ENCODE results near the gene TMEM163.
"Not testable (repeated sequence)": the region's sequence is repeated elsewhere in the genome, so short reads cannot be mapped to it uniquely, and the experiment has no call there.

Gene TMEM163

DNA sequence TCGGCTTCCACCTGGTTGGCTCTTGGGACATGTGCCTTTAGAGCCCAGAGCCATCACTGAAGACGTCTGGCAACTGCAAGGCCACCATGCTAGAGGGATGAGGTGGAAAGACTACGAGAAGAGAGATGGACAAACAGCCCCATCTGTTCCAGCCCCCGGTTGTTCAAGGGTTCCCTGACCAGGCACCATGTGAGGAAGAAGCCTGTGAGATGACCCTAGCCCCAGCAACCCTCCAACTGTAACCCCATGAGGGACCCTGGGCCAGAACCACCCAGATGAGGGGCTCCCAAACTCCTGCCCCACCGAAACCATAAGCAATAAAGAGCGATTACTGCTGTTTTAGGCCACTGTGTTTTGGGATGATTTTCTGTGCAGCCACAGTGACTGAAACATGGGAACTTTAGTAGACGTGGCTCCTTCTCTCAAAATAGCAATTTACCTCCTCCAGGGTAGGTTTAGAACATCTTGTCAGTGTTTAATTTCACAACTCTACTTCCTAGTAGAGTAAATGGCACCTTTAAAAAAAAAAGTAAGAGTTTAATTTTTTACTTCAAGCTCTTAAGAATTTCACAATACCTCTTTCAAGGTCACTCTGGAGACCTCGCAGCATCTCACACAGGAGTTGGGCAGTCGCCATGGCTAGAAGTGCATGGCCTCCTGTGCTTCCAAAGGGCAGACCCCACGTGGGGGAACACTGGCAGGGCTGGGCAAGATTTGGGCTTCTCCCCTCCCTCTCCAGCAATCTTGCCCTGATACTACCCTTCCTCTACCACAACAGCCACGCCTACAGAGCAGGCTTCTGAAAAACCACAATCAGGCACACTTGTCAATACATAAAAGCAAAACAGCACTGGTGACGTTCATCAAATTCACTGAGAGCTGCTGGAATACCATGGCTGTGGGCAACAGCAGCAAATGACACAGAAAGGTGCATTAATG is 48.8 kb downstream of the TMEM163 start:
- H3K4me3 ChIP-seq (ENCODE audit: low read depth, low read length): no peak overlapping the region
- no peak for DNase-seq (ENCODE audit: low read depth)

DNA sequence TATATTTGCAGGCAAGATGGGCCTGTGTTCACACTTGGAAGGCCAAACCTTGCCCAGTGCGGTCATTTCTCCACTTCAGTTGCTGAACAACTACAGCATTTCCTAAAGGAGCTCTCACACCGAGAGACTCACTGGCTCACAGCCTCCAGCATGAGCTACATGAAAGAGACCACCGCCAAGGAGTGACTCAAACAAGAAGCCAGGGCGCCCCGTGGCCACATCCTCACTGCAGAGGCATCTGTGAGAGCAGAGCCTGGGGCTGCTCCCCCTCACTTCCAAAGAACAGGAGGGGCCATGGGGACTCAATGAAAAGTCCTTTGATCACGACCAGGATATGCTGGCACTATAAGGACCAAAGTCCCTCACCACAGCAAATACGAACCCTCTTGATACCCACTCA is 50.0 kb downstream of the TMEM163 start:
- DNase-seq (ENCODE audit: low read depth): no peak
- no peak overlapping the region for H3K4me3 ChIP-seq (ENCODE audit: low read depth, low read length)

DNA sequence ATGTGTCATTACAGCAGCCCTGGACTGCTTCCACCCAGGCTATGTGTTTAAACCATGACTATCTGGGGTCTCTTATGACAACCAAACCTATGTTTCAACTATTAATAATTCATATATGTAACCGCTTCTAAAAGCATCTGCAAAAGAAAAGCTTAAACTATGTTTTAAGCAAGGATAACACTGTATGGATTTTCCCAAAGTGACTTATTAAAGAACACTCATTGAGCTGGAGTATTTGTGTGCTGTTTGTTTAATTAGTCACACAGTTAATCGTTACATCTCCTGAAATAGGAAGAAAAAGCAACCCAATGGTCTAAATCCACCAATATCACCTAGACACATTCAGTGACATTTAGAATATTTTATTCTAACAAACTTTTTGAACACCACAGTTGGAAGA is 51.3 kb downstream of the TMEM163 start:
- H3K4me3 ChIP-seq (ENCODE audit: low read depth, low read length): no peak overlapping the region
- DNase-seq (ENCODE audit: low read depth): no peak

DNA sequence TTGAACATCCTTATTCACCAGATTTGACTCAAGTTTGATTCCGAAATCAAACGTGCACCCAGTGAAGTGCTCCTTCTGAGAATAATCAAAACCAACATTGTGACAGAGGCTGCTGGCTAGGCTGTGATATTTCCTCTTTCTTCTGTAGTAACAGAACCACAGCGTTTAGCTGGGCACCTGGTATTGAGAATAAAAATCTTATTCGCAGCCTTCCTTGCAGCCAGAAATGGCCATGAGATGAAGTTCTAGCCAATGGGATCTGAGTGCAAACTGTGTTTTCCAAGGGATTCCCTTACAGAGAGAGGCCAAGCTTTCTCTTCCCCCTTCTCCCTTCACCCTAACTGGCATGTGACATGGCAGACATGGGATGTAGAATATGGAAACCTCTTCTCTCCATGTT is 51.7 kb downstream of the TMEM163 start:
- no peak for DNase-seq (ENCODE audit: low read depth)
- no peak overlapping the region for H3K4me3 ChIP-seq (ENCODE audit: low read depth, low read length)

DNA sequence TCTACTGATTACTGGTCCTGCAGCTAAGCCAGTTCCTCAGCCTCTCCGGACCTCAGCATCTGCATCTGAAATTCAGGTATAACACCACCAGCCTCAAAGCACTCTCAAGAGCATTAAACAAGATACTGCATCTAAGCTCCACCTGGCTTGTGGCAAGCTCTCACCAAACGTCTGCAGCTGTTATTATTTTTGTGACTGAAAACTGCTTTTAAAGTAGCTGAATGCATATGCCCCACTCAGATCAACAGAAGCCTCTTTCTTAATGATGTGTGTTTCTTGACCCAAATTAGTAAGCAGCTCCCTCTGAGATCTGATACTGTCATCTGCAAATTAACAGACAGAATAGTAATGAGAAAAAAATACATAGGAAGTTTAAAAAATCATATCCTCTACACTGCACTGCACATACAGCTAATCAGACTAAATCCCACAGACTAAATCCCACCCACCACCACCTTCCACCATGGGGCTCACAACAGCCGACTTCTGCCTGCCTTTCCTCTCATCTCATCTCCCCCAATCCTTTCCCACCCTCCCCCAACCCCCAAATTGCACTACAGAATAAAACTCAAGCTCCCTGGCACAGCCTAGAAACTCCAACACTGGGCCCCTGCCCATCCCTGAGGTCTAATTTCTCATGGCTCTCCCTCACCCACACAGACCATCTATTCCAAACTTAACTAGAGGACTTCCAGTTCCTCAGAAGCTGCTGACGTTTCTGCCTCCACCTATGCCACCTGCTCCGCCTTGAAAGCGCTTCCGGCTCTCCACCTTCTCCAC is 52.9 kb downstream of the TMEM163 start:
- H3K4me3 ChIP-seq (ENCODE audit: low read depth, low read length): no peak overlapping the region

DNA sequence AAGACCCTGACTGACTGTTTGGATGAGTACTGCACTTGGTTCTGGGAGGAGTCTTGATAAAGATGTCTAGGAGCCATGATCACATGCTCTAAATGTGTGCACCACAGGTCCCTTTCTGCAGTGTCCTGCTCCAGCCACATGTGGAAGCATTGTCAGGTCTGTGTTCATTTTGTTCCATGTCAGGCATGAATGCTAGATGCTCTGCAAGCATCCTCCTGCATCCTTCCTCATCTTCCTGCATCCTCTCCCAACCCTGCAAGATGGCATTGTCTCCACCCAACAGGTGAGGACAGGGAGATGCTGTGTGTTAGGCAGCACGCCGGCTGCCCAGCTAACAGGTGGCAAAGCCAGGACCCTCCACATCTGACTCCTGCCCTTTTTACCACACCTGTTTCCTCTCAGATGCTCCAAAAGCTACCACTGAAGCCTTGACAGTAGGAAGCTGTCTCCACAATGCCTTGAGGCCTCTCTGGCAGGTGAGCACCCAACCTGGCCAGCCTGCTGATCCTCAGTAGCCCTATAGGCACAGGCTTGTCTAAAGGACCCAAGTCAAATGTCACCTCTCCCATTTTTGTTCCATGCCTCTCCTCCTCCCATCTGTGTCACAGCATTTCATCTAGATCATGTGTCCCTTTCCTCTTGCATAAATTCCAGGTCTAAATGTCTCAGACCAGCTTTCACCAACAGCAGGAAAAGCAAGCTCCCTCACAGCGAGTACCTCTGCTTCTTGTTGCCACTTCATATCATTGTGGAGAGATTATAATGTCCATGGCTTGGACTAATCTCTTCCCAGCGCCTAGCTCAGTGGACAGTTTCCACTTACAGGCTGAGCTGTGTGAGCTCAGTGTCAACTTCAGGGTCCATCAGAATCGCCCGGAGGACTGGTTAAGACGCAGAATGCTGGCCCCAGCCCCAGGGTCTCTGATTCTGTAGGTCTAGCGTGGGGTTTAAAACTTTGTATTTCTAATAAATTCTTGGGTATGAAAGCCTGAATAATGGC is 55.0 kb downstream of the TMEM163 start:
- no peak for DNase-seq (ENCODE audit: low read depth)
- H3K4me3 ChIP-seq (ENCODE audit: low read depth, low read length): no peak overlapping the region

More for the DNA sequence above, 52.9 kb downstream of the TMEM163 start:
- no peak for DNase-seq (ENCODE audit: low read depth)

DNA sequence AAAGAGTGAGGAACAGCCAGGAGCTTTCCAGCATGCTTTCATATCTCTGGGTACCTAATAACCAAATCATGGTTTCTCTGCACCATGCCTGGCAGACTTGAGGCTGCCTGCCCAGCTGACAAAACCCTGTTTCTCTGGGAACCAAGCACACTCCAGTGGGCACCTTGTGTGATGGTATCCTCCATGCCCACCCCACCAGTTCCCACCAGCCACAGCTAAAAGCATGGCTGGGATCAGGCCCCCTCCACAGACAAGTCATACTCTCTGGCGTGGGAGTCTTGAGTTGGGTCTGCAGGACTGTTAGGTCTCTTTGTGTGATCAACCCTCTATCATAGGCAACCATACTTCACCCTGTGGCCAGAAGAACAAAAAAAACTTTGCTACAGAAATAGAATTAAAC is 56.0 kb downstream of the TMEM163 start:
- DNase-seq (ENCODE audit: low read depth): no peak
- H3K4me3 ChIP-seq (ENCODE audit: low read depth, low read length): no peak overlapping the region

DNA sequence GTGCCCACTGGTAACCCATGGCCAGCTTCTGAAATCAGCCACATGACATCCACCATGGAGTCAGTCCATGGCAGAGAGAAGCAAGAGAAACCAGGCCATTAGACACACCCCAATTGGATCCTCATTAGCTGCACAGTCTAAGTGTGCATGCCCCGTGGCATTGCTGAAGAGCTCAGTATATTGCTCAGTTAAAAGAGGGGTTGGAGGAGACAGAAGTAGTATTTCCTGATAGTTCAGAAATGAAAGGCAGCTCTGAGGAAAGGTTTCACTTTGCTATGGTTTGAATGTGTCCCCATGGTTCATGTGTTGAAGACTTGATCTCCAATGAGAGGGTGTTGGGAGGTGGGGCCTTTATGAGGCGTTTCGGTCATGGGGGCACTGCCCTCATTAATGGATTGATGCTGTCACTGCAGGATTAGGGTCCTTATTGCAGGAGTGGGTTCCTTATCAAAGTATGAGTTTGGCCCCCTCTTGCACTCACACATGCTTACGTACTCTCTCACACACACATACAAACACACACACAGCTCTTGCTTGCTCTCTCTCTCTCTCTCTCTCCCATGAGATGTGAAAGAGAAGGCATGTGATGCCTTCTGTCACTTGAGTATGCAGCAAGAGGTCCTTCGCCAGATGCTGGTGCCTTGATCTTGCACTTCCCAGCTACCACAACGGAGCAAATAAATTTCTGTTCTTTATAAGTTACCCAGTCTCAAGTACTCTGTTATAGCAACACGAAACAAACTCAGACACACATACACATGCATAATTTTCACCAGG is 58.0 kb downstream of the TMEM163 start:
- no peak overlapping the region for H3K4me3 ChIP-seq (ENCODE audit: low read depth, low read length)

DNA sequence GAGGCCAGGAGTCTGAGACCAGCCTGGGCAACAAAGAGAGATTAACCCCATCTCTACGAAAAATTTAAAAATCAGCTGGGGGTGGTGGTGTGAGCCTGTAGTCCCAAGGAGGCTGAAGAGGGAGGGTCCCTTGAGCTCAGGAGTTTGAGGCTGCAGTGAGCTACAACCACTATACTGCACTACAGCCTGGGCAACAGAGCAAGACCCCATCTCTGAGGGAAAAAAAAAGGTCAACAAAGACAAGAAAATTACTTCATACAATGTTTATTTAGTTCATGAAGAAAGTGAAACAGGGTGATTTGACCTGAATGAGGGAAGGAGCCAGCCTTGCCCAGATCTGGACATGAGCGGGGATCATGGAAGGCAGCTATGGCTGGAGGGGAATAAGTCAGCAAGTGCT is 59.1 kb downstream of the TMEM163 start:
- no peak overlapping the region for H3K4me3 ChIP-seq (ENCODE audit: low read depth, low read length)

More for the DNA sequence above, 58.0 kb downstream of the TMEM163 start:
- no peak for DNase-seq (ENCODE audit: low read depth)

DNA sequence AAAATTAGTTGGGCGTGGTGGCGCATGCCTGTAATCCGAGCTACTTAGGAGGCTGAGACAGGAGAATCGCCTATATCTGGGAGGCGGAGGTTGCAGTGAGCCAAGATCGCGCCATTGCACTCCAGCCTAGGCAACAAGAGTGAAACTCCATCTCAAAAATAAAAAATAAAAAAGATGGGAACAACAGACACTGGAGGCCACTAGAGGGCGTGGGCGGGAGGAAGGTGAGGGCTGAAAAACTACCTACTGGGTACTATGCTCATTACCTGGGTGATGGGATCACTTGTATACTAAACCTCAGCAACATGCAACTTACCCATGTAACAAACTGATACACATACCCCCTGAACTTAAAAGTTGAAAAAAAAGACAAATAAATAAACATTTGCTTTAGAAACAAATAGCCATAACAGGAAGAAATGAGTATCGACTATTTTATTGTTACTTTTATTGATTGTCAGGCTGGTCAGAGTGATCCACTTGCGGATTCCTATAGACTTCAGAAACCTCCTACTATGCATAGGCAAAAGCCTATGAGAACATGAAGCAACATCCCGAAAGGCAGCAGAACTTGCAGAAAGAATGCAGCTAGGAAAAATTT is 61.0 kb downstream of the TMEM163 start:
- no peak for DNase-seq (ENCODE audit: low read depth)
- no peak overlapping the region for H3K4me3 ChIP-seq (ENCODE audit: low read depth, low read length)

More for the DNA sequence above, 59.1 kb downstream of the TMEM163 start:
- no peak for DNase-seq (ENCODE audit: low read depth)

DNA sequence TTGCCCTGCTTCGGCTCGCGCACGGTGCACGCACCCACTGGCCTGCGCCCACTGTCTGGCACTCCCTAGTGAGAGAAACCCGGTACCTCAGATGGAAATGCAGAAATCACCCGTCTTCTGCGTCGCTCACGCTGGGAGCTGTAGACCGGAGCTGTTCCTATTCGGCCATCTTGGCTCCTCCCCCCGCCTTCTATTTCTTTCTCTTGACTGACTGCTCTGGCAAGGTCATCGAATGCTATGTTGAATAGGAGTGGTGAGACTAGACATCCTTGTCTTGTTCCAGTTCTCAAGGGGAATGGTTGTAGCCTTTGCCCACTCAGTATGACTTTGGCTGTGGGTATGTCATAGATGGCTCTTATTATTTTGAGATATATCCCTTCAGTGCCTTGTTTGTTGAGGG is 62.4 kb downstream of the TMEM163 start:
- DNase-seq (ENCODE audit: low read depth); H3K4me3 ChIP-seq (ENCODE audit: low read depth, low read length): not testable (repeated sequence)

DNA sequence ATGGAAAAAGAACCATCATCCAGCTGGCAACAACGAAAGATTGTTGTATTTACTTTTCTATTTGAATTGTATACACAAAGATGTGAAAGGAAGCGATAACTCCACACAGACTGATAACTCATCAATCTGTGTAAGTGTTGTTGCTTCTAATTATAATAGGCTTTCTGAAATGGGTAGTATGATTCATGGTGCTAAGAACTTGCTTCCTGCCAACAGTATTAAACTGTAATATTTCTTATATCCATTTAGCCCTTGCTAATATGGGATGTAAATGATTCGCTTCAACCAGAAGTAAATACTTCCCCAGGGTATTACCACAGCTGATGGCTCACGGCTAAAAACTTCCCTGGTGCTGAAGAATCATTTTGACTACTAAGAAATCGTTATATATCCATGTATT is 70.2 kb downstream of the TMEM163 start:
- DNase-seq (ENCODE audit: low read depth): no peak
- H3K4me3 ChIP-seq (ENCODE audit: low read depth, low read length): no peak overlapping the region

DNA sequence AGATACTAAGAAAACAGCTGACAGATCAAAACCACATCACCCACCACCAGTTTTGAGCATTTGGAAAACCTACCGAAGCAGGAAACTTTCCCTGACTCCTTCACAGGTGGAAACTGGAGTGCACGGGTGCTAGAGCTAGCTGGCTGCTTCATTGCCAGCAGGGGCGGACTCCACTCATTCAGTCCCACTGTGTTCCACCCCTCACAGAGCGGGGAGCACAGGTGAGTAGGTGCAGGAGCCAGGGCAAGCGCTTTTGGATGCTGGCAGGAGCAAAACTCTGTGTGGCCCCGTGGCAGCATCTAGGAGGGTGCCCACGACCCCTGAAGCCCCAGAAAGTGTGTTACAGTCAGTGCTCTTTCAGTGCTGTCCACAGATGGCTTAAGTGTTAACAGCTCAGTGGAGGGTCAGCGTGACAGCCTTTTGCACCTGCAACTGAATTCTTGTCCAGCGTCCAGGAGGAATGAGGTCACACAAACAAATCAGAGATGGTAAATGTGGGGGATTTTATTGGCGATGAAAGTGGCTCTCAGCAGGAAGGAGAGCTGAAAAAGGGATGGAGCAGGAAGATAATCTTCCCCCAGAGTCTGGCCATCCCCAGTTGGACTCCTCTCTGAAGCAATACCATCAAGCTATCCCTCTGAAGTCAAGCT is 71.1 kb downstream of the TMEM163 start:
- no peak overlapping the region for H3K4me3 ChIP-seq (ENCODE audit: low read depth, low read length)
- no peak for DNase-seq (ENCODE audit: low read depth)

DNA sequence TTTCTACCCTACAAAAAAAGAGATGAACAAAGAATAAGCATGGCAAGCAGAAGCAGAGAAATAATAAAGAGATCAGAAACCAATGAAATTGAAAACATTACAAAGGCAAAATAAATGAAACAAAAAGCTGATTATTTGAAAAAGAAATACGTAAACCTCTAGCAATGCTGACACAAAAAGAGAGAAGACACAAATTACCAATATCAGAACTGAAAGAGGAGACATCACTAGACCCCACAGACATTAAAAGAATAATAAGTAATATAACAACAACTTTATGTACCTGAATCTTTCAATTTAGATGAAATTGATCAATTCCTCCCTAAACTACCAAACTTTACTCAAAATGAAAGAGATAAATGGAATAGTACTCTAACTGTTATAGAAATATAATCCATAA is 75.9 kb downstream of the TMEM163 start:
- no peak for DNase-seq (ENCODE audit: low read depth)
- no peak overlapping the region for H3K4me3 ChIP-seq (ENCODE audit: low read depth, low read length)

DNA sequence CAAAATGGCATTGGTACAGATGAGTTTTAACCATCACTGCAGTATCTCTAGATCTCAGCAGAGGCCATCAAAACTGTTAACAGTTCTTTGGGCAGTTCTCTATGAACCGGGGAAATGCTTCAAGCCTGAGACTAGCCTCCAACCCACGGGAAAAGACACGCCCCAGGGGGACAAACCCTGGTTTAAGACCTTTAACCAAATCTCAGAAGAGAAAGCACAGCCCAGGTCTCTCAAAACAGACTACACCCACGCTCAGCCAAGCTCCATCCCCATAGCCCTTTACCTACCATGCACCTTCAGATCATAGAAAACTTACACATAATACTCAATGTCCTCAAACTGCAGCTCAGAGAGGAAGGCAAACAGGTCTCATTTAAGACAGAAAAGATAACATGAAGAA is 78.3 kb downstream of the TMEM163 start:
- no peak overlapping the region for H3K4me3 ChIP-seq (ENCODE audit: low read depth, low read length)
- no peak for DNase-seq (ENCODE audit: low read depth)

DNA sequence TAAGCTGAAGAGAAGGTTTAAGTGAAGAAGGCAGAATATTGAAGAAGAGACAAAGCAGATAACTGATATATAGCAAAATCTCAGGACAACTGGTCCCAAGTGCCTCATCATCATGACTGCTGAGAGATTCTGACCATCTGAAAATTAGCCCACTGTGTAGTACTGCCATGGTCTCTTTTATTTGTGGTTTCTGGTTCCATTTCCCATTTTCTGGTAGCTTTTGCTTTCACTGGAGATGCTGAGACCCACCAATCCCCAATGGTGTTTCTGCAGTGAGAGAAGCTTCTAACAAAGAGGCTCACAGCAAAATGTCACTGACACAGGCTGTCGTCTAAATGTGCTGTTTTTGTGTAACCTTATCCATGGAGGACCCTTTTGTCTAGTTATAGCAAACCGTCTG is 79.5 kb downstream of the TMEM163 start:
- no peak overlapping the region for H3K4me3 ChIP-seq (ENCODE audit: low read depth, low read length)
- no peak for DNase-seq (ENCODE audit: low read depth)

DNA sequence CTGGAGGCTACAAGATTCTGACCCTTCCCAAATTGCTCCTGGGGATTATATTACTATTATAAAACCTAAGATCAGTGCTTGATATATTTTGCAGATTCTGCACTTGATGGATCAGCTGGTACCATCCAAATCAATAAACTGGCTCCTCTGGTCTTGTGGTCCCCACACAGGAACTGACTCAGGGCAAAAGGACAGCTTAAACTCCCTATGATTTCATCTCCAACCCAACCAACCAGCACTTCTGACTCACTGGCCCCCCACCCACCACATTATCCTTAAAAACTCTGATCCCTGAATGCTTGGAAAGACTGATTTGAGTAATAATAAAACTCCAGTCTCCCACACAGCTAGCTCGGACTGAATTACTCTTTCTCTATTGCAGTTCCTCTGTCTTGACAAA is 82.1 kb downstream of the TMEM163 start:
- H3K4me3 ChIP-seq (ENCODE audit: low read depth, low read length): no peak overlapping the region
- no peak for DNase-seq (ENCODE audit: low read depth)

Data from skeletal muscle cell (primary cell).